Ovary (tissue), 9 donors: ENCODE measurements around the gene EBF4. TPM values are rescaled to one million over a fixed set of nuclear protein-coding genes. Genes with fewer than 3 reads are reported as not detected.
"Not testable (repeated sequence)": the region's sequence is repeated elsewhere in the genome, so short reads cannot be mapped to it uniquely, and the experiment has no call there.

ENCODE experiments used
- DNase-seq, 5 donors: peaks; one replicate each; pipeline ENCODE4 v3.0.0-alpha.2; 2019 to 2020
- H3K27ac ChIP-seq, 2 donors: fragments of 200-600 bp; one replicate each; pipeline versions ENCODE4 v1.5.1 to v1.8.0; 2019 to 2022
- H3K27me3 ChIP-seq: fragments of 200-600 bp; one replicate; pipeline ENCODE4 v1.8.0; 2022
- H3K36me3 ChIP-seq: fragments of 200-600 bp; sonication (generic); one replicate; pipeline ENCODE4 v1.5.1; 2019
- H3K4me1 ChIP-seq: one replicate; pipeline ENCODE4 v1.8.1; 2013; ENCODE audit warnings: mild to moderate bottlenecking, moderate library complexity; ENCODE audit not compliant: insufficient read depth
- H3K4me3 ChIP-seq: fragments of 200-600 bp; sonication (generic); one replicate; pipeline ENCODE4 v1.5.1; 2017
- H3K9me3 ChIP-seq, 2 donors: fragments of 200-600 bp in 1 of 2; sonication (generic) in 1 of 2; one replicate each; pipeline versions ENCODE4 v1.5.1 to v1.8.1; 2013 to 2019; ENCODE audit warnings: mild to moderate bottlenecking in 1 of 2, moderate library complexity in 1 of 2
- EP300 ChIP-seq: sonication (generic); formaldehyde crosslinking; IDR thresholded peaks from one replicate; pipeline ENCODE4 v1.6.1; 2017; ENCODE audit warnings: antibody characterized with exemption
- POLR2A ChIP-seq: fragments of 450-650 bp; IDR thresholded peaks from one replicate; pipeline ENCODE4 v1.6.1; 2017; ENCODE audit warnings: antibody characterized with exemption, mild to moderate bottlenecking, moderate library complexity
- WGBS, 3 donors: extraction: QIAGEN DNeasy Blood & Tissue Kit in 1 of 3; methylation state at CpG; one replicate each; pipeline versions ENCODE4 v1.1.5 to v1.1.7; 2013 to 2017; 5-methylcytosine and 5-hydroxymethylcytosine counted together
- intact Hi-C, 4 donors: fragments of 100-400 bp; cut with DNase I; formaldehyde crosslinking; loops; one replicate each; pipeline versions ENCODE4 v1.11.0 to v1.15.1; 2022 to 2023
- microRNA counts: library from miRNA; unstranded; fragments of <30 nt; microRNA quantifications from one replicate; lab custom pipeline; 2016
- microRNA-seq, 3 donors: library from miRNA; unstranded; fragments of <30 nt; microRNA quantifications; one replicate each; pipeline versions ENCODE4 to v1.2.0, GENCODE V29; 2019 to 2020
- polyA plus RNA-seq, 2 donors: library from polyadenylated mRNA; stranded (reverse); fragments of 200-250 nt in 1 of 2; fragments of 350-450 nt in 1 of 2; fragmentation: Illumina TruSeq in 1 of 2; extraction: RNeasy Lipid Tissue Mini Kit (QIAGEN cat#74804) in 1 of 2; gene quantifications; one replicate each; pipeline ENCODE4 v1.2.3, GENCODE V29; 2013 to 2014
- small RNA-seq: library from RNA; depleted of rRNA; stranded (forward); fragments of <200 nt; gene quantifications from one replicate; pipeline ENCODE3, GENCODE V24; 2016
- total RNA-seq, 7 donors: library from RNA; depleted of rRNA in 2 of 7; stranded (reverse); fragments of >200 nt in 2 of 7; fragmentation: NEBNext Ultra II Directional in 3 of 7; extraction: Animal tissue kit (Norgen Biotek cat#: 25700) in 3 of 7; gene quantifications; one replicate each; pipeline versions ENCODE4 v1.1.0 to v1.2.4, GENCODE V29; 2016 to 2023
- TF ChIP-seq, protein P1 (sequence below), 3 donors: fragments of 450-650 bp in 2 of 3; fragments of 200-600 bp in 1 of 3; IDR thresholded peaks; one replicate each; pipeline versions ENCODE4 v1.5.1 to v1.8.0; 2016 to 2022; ENCODE audit warnings: antibody characterized with exemption in 3 of 3, mild to moderate bottlenecking in 1 of 3
- donor health status: DM: no; HTN: no; CAD: no; lungs with moderate emphysema.
- donor health status: DM: no; HTN: no; CAD: no.
- donor health status: Bipolar disorder and iron deficiency.
- donor health status: DM: yes; HTN: yes; CAD: no.
- donor health status: DM: no; HTN: no; CAD: no.
- donor health status: DM: yes; HTN: yes; CAD: no.

Gene EBF4
- total and polyA plus RNA-seq, 9 donors = 9.4 to 67.7 (median 36.2) TPM

GRCh38 chr20:2806351-2806701 lies 113.7 kb downstream of the EBF4 start:
- TF ChIP-seq, protein P1, sequence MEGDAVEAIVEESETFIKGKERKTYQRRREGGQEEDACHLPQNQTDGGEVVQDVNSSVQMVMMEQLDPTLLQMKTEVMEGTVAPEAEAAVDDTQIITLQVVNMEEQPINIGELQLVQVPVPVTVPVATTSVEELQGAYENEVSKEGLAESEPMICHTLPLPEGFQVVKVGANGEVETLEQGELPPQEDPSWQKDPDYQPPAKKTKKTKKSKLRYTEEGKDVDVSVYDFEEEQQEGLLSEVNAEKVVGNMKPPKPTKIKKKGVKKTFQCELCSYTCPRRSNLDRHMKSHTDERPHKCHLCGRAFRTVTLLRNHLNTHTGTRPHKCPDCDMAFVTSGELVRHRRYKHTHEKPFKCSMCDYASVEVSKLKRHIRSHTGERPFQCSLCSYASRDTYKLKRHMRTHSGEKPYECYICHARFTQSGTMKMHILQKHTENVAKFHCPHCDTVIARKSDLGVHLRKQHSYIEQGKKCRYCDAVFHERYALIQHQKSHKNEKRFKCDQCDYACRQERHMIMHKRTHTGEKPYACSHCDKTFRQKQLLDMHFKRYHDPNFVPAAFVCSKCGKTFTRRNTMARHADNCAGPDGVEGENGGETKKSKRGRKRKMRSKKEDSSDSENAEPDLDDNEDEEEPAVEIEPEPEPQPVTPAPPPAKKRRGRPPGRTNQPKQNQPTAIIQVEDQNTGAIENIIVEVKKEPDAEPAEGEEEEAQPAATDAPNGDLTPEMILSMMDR (IDR thresholded peaks at IDR 0.05) = no peak
- TF ChIP-seq POLR2A (no peak), EP300 (no peak)
- no peak for DNase-seq
- 42 to 45% (median 42%) methylated on average over 4 of the region's 4 CpGs for WGBS, 3 donors
- H3K4me1 ChIP-seq = peaks cover 1% of the 10 kb centered on the region
- no peaks in the 10 kb centered on the region for H3K36me3 ChIP-seq
- H3K4me3 ChIP-seq = no peak overlapping the region
- intact Hi-C loops = no loop called here
- no peak overlapping the region for H3K27ac ChIP-seq
- no peaks in the 10 kb centered on the region for H3K27me3 ChIP-seq
- no peaks in the 10 kb centered on the region for H3K9me3 ChIP-seq

GRCh38 chr20:2807019-2807418 lies 114.4 kb downstream of the EBF4 start:
- 90 to 94% (median 90%) methylated on average over 4 of the region's 4 CpGs for WGBS, 3 donors
- Histone ChIP-seq H3K27ac (no peak overlapping the region), H3K9me3 (no peaks in the 10 kb centered on the region), H3K36me3 (no peaks in the 10 kb centered on the region), H3K4me3 (no peak overlapping the region), H3K4me1 (peaks cover 1% of the 10 kb centered on the region), H3K27me3 (no peaks in the 10 kb centered on the region)
- TF ChIP-seq, protein P1 (IDR thresholded peaks at IDR 0.05) = no peak
- no peak for TF ChIP-seq EP300
- no peak for TF ChIP-seq POLR2A
- no peak for DNase-seq
- intact Hi-C loops = no loop called here

- H3K4me3 ChIP-seq, H3K27ac ChIP-seq, intact Hi-C loops, H3K9me3 ChIP-seq, H3K4me1 ChIP-seq, H3K27me3 ChIP-seq, DNase-seq, H3K36me3 ChIP-seq: not testable (repeated sequence)
- 95 to 96% (median 96%) methylated on average over 9 of the region's 9 CpGs for WGBS, 3 donors
Observed at GRCh38 chr20:2807929-2808328, 115.3 kb downstream of the EBF4 start.

GRCh38 chr20:2809690-2810089 lies 117.1 kb downstream of the EBF4 start:
- no peak overlapping the region for H3K27ac ChIP-seq
- H3K9me3 ChIP-seq = no peaks in the 10 kb centered on the region
- 75 to 84% (median 80%) methylated on average over 10 of the region's 10 CpGs for WGBS, 3 donors
- no peak for DNase-seq
- H3K27me3 ChIP-seq = no peaks in the 10 kb centered on the region
- H3K4me3 ChIP-seq = no peak overlapping the region
- intact Hi-C loops = loop anchor here in 1 of 4 donors (10.0 kb wide), 1 partner anchor 55 kb away; no protein-coding TSS in a partner anchor
- H3K4me1 ChIP-seq = peaks cover 2% of the 10 kb centered on the region
- H3K36me3 ChIP-seq = no peaks in the 10 kb centered on the region
- TF ChIP-seq, protein P1 (IDR thresholded peaks at IDR 0.05) = no peak
- no peak for TF ChIP-seq POLR2A
- TF ChIP-seq EP300 = no peak

MicroRNAs within 50 kb of the gene (microRNA counts, 767-probe panel; counts per million panel counts)
- microRNA hsa-miR-1292 (lab: Ali Mortazavi, UCI) = 530 counts per million, percentile 78 among the panel's probes with 10 or more counts

Small RNA genes lying within 50 kb of the gene (microRNA-seq; reads per million reads assigned to microRNA genes)
- 0.71 to 6.8 (median 1.5) reads per million in 3 donors for gene MIR1292

Small RNA genes lying within 50 kb of the gene (small RNA-seq; reads per million reads assigned to genes)
- not detected for gene SNORA51
- gene SNORD110 = not detected
- not detected for gene SNORD56
- gene SNORD57 = not detected
- not detected for gene SNORD86

Other genes with a start within 250 kb of the EBF4 start
- gene SNRPB, start 222.0 kb upstream of the EBF4 start, total RNA-seq = 100 to 1,000 TPM in 6 of 7 donors, 10 to 100 TPM in 1; 98.4 to 149 (median 117) TPM
- 100 to 1,000 TPM in 1 of 2 donors, 10 to 100 TPM in 1; 41.6 to 170 TPM for gene SNRPB, start 222.0 kb upstream of the EBF4 start, polyA plus RNA-seq
- 10 to 100 TPM in 5 of 7 donors, 1 to 10 TPM in 2; 5.2 to 16.5 (median 12.3) TPM for gene ZNF343, start 183.9 kb upstream of the EBF4 start, total RNA-seq
- 10 to 100 TPM in 1 of 2 donors, 1 to 10 TPM in 1; 8.0 to 13.5 TPM for gene ZNF343, start 183.9 kb upstream of the EBF4 start, polyA plus RNA-seq
- gene TMC2, start 156.2 kb upstream of the EBF4 start, total RNA-seq = under 1 TPM in 3 of 7 donors, not detected in 4; 0.07 to 0.15 (median 0.07) TPM
- gene TMC2, start 156.2 kb upstream of the EBF4 start, polyA plus RNA-seq = under 1 TPM; 0.07 to 0.38 TPM
- gene NOP56, start 40.1 kb upstream of the EBF4 start, total RNA-seq = 100 to 1,000 TPM in 5 of 7 donors, 10 to 100 TPM in 2; 62.0 to 181 (median 134) TPM
- gene NOP56, start 40.1 kb upstream of the EBF4 start, polyA plus RNA-seq = 100 to 1,000 TPM in 1 of 2 donors, 10 to 100 TPM in 1; 76.2 to 207 TPM
- gene IDH3B, start 28.6 kb upstream of the EBF4 start, total RNA-seq = 10 to 100 TPM; 68.1 to 92.9 (median 85.9) TPM
- gene IDH3B, start 28.6 kb upstream of the EBF4 start, polyA plus RNA-seq = 100 to 1,000 TPM in 1 of 2 donors, 10 to 100 TPM in 1; 85.6 to 105 TPM
- 10 to 100 TPM in 4 of 7 donors, 1 to 10 TPM in 2, under 1 TPM in 1; 0.86 to 50.8 (median 28.1) TPM for gene CPXM1, start 107.8 kb downstream of the EBF4 start, total RNA-seq
- gene CPXM1, start 107.8 kb downstream of the EBF4 start, polyA plus RNA-seq = 10 to 100 TPM; 28.0 to 50.9 TPM
- gene C20orf141, start 122.2 kb downstream of the EBF4 start, total RNA-seq = under 1 TPM in 1 of 7 donors, not detected in 6; 0.69 TPM
- gene C20orf141, start 122.2 kb downstream of the EBF4 start, polyA plus RNA-seq = not detected
- gene TMEM239, start 123.6 kb downstream of the EBF4 start, total RNA-seq = not detected
- gene TMEM239, start 123.6 kb downstream of the EBF4 start, polyA plus RNA-seq = not detected
- gene PCED1A, start 147.9 kb downstream of the EBF4 start, total RNA-seq = 10 to 100 TPM; 32.9 to 58.0 (median 39.1) TPM
- 10 to 100 TPM in 1 of 2 donors, 1 to 10 TPM in 1; 6.0 to 44.0 TPM for gene PCED1A, start 147.9 kb downstream of the EBF4 start, polyA plus RNA-seq
- gene VPS16, start 148.0 kb downstream of the EBF4 start, total RNA-seq = 10 to 100 TPM; 15.6 to 44.1 (median 31.4) TPM
- gene VPS16, start 148.0 kb downstream of the EBF4 start, polyA plus RNA-seq = 10 to 100 TPM; 16.8 to 30.7 TPM
- 10 to 100 TPM; 40.7 to 78.7 (median 71.8) TPM for gene PTPRA, start 180.7 kb downstream of the EBF4 start, total RNA-seq
- 100 to 1,000 TPM in 1 of 2 donors, 10 to 100 TPM in 1; 43.3 to 178 TPM for gene PTPRA, start 180.7 kb downstream of the EBF4 start, polyA plus RNA-seq